ENCODE results near the gene KIAA0040. TPM values are rescaled to one million over a fixed set of nuclear protein-coding genes. Genes with fewer than 3 reads are reported as not detected.
"Not testable (repeated sequence)": the region's sequence is repeated elsewhere in the genome, so short reads cannot be mapped to it uniquely, and the experiment has no call there.

Gene KIAA0040
- total RNA-seq, 6 donors from 2014 or later, result 23.0 to 58.7 (median 36.1) TPM

DNA sequence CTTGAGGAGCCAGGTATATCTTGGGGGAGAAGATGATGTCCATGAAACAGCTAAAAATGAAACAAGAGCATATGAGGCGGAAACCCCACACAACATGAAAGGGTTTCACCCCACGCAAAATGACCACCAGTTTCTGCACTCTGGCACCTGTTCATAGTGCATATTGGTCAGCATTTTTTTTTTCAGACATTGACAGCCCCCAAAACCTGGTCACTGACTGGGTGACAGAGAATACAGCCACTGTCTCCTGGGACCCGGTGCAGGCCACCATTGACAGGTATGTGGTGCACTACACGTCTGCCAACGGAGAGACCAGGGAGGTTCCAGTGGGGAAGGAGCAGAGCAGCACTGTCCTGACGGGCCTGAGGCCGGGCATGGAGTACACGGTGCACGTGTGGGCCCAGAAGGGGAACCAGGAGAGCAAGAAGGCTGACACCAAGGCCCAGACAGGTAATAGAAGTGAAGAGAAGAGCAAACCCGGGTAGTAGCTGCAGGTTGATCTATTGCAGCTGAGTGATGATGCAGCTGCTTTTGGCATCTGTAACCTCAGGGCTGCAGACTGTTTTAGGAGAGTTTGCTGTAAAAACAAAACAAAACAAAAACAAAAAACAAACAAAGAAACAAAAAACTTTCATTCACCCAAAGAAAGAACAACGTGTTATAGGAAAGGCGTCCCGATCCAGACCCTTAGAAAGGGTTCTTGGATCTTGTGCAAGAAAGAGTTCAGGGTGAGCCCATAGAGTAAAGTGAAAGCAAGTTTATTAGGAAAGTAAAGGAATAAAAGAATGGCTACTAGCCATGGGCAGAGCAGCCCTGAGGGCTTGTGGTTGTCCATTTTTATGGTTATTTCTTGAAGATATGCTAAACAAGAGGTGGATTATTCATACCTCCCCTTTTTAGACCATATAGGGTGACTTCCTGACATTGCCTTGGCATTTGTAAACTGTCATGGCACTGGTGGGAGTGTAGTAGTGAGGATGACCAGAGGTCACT lies 73.9 kb downstream of the KIAA0040 start:
- DNase-seq, result no peak

DNA sequence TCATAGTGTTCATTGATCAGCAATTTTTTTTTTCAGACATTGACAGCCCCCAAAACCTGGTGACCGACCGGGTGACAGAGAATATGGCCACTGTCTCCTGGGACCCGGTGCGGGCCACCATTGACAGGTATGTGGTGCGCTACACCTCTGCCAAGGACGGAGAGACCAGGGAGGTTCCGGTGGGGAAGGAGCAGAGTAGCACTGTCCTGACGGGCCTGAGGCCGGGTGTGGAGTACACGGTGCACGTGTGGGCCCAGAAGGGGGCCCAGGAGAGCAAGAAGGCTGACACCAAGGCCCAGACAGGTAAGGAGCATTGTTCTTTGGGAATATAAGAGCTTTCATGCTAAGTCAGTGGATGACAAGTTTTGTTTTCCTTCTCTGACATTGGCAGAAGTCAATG lies 75.7 kb downstream of the KIAA0040 start:
- 72 to 76% methylated on average over 9 to 11 of the region's 11 CpGs for WGBS, 2 donors

More for the DNA sequence above, 73.9 kb downstream of the KIAA0040 start:
- Histone ChIP-seq H3K27me3 (no peaks in the 10 kb centered on the region), H3K4me1 (no peaks in the 10 kb centered on the region), H3K4me3 (no peak overlapping the region), H3K36me3 (no peaks in the 10 kb centered on the region), H3K9me3 (peaks cover 0 to 2% (median 0%) of the 10 kb centered on the region in 4 donors), H3K27ac (no peak overlapping the region)
- TF ChIP-seq EP300 (IDR thresholded peaks at IDR 0.05) (no peak), POLR2AphosphoS5 (IDR thresholded peaks at IDR 0.05) (no peak), POLR2A (IDR thresholded peaks at IDR 0.05) (no peak)
- TF ChIP-seq, protein P1, sequence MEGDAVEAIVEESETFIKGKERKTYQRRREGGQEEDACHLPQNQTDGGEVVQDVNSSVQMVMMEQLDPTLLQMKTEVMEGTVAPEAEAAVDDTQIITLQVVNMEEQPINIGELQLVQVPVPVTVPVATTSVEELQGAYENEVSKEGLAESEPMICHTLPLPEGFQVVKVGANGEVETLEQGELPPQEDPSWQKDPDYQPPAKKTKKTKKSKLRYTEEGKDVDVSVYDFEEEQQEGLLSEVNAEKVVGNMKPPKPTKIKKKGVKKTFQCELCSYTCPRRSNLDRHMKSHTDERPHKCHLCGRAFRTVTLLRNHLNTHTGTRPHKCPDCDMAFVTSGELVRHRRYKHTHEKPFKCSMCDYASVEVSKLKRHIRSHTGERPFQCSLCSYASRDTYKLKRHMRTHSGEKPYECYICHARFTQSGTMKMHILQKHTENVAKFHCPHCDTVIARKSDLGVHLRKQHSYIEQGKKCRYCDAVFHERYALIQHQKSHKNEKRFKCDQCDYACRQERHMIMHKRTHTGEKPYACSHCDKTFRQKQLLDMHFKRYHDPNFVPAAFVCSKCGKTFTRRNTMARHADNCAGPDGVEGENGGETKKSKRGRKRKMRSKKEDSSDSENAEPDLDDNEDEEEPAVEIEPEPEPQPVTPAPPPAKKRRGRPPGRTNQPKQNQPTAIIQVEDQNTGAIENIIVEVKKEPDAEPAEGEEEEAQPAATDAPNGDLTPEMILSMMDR (IDR thresholded peaks at IDR 0.05), result no peak
- 92 to 94% methylated on average over 13 of the region's 13 CpGs for WGBS, 2 donors
- no peak for ATAC-seq (ENCODE audit: low FRiP score in 2 of 2)

DNA sequence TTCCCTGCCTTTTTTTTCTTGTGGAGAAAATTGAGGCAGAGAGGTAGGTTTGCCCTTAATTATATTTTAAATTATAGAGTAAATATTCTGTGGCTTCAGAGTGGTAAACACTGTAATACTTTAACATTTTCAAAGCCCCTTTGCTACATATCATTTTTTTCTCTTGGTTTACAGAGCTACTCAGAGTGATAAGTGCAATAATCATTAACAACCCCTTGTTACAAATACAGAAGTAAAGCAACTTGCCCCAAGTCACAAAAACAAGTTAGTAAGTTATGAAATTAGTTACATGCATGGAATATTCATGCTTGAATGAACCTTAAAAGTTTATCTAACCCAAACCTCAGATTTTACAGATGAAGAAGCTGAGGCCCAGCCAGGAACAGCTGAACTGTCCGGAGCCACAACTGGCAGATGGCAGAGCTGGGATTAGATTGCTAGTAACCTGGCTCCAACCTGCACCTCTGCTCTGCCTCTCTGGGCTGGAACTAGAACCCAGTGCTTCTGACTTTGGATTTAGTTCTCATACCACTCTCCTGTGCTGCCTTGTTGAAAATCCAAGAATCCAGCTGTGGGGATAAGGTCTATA lies 76.3 kb downstream of the KIAA0040 start:
- Histone ChIP-seq H3K27me3 (no peaks in the 10 kb centered on the region), H3K36me3 (no peaks in the 10 kb centered on the region), H3K4me1 (no peaks in the 10 kb centered on the region), H3K9me3 (peaks cover 0 to 9% (median 8%) of the 10 kb centered on the region in 4 donors), H3K4me3 (no peak overlapping the region), H3K27ac (no peak overlapping the region)
- DNase-seq (no peak), ATAC-seq (ENCODE audit: low FRiP score in 2 of 2) (no peak)
- WGBS, 2 donors, result 91 to 95% methylated on average over 1 of the region's 1 CpG
- no peak for TF ChIP-seq EP300 (IDR thresholded peaks at IDR 0.05)
- TF ChIP-seq POLR2A (IDR thresholded peaks at IDR 0.05), result no peak
- TF ChIP-seq POLR2AphosphoS5 (IDR thresholded peaks at IDR 0.05), result no peak
- TF ChIP-seq, protein P1 (IDR thresholded peaks at IDR 0.05), result no peak

More for the DNA sequence above, 75.7 kb downstream of the KIAA0040 start:
- no peaks in the 10 kb centered on the region for H3K4me1 ChIP-seq
- TF ChIP-seq EP300 (IDR thresholded peaks at IDR 0.05) (no peak), POLR2AphosphoS5 (IDR thresholded peaks at IDR 0.05) (no peak), POLR2A (IDR thresholded peaks at IDR 0.05) (no peak)
- TF ChIP-seq, protein P1 (IDR thresholded peaks at IDR 0.05), result no peak
- H3K36me3 ChIP-seq, result no peaks in the 10 kb centered on the region
- H3K9me3 ChIP-seq, result peaks cover 0 to 9% (median 8%) of the 10 kb centered on the region in 4 donors
- H3K27ac ChIP-seq, result no peak overlapping the region
- no peak overlapping the region for H3K4me3 ChIP-seq
- H3K27me3 ChIP-seq, result no peaks in the 10 kb centered on the region
- DNase-seq, result peak in 1 of 2 donors; percentile 28
- ATAC-seq (ENCODE audit: low FRiP score in 2 of 2), result peak in 1 of 2 donors; percentile 39

DNA sequence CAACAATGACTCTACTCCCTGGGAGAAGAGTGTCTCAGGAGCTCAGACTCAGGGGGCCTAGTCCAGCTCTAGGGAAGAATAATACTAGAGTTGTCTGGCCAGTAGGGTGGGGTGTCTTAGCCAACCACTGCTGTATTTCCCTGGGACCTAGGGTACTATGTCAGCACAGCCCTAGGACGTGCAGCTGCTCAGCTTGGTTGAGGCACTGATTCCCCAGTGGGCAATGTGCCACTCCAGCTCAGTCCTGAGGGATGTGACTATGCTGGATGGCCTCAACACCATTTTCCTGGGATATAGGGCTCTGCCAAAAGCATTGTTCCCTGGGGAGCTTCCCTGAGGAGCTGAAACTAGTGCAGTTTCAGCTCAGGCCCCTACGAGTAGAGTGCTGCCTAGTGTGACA lies 77.6 kb downstream of the KIAA0040 start:
- TF ChIP-seq EP300 (IDR thresholded peaks at IDR 0.05) (no peak), POLR2A (IDR thresholded peaks at IDR 0.05) (no peak), POLR2AphosphoS5 (IDR thresholded peaks at IDR 0.05) (no peak)
- TF ChIP-seq, protein P1 (IDR thresholded peaks at IDR 0.05), result no peak
- no peak overlapping the region for H3K4me3 ChIP-seq
- H3K4me1 ChIP-seq, result no peaks in the 10 kb centered on the region
- 62 to 71% methylated on average over 2 of the region's 2 CpGs for WGBS, 2 donors
- no peaks in the 10 kb centered on the region for H3K36me3 ChIP-seq
- ATAC-seq (ENCODE audit: low FRiP score in 2 of 2) (no peak), DNase-seq (no peak)
- H3K9me3 ChIP-seq, result peaks cover 0 to 9% (median 8%) of the 10 kb centered on the region in 4 donors
- no peak overlapping the region for H3K27ac ChIP-seq
- H3K27me3 ChIP-seq, result no peaks in the 10 kb centered on the region

DNA sequence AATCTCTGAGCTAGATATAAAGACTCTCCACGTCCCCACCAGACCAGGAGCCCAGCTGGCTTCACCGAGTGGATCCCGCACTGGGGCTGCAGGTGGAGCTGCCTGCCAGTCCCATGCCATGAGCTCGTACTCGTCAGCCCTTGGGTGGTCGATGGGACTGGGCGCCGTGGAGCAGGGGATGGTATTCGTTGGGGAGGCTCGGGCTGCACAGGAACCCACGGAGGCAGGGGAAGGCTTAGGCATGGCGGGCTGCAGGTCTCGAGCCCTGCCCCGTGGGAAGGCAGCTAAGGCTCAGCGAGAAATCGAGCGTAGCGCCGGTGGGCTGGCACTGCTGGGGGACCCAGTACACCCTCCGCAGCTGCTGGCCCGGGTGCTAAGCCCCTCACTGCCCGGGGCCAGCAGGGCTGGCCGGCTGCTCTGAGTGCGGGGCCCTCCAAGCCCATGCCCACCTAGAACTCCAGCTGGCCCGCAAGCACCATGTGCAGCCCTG lies 84.2 kb downstream of the KIAA0040 start:
- not testable (repeated sequence) for H3K4me3 ChIP-seq; ATAC-seq (ENCODE audit: low FRiP score in 2 of 2); H3K27ac ChIP-seq; H3K9me3 ChIP-seq; H3K36me3 ChIP-seq; H3K27me3 ChIP-seq; H3K4me1 ChIP-seq
- peak in 1 of 2 donors; percentile 58 for DNase-seq
- WGBS, 2 donors, result 81 to 93% methylated on average over 8 to 14 of the region's 25 CpGs
